HepG2 (cell line): ENCODE data around the gene THADA. TPM values are rescaled to one million over a fixed set of nuclear protein-coding genes. Genes with fewer than 3 reads are reported as not detected.
A peak's percentile ranks its signal among the peaks of the same experiment; 100 is the strongest.

Experiments
- DR1 ChIP-seq: sonication (generic); formaldehyde crosslinking; IDR thresholded peaks from 2 replicates; pipeline ENCODE4 v1.8.0; 2021; ENCODE audit warnings: mild to moderate bottlenecking, missing genetic modification reagents, inconsistent platforms
- HNF4A ChIP-seq: sonication (generic); formaldehyde crosslinking; IDR thresholded peaks from 2 replicates; pipeline ENCODE4 v1.4.0; 2020; ENCODE audit warnings: missing genetic modification reagents
- HOXA3 ChIP-seq: sonication (generic); formaldehyde crosslinking; IDR thresholded peaks from 2 replicates; pipeline ENCODE4 v1.5.0; 2020; ENCODE audit warnings: missing genetic modification reagents
- KMT2B ChIP-seq: IDR thresholded peaks from 2 replicates; pipeline ENCODE4 v1.6.1; 2016; ENCODE audit warnings: missing genetic modification reagents, missing compliant biosample characterization
- MXD1 ChIP-seq: sonication (generic); formaldehyde crosslinking; IDR thresholded peaks from 2 replicates; pipeline ENCODE4 v1.4.0; 2020; ENCODE audit warnings: mild to moderate bottlenecking, missing genetic modification reagents
- PAXIP1 ChIP-seq: sonication (generic); formaldehyde crosslinking; conservative IDR thresholded peaks from 2 replicates; pipeline ENCODE4 v1.4.0; 2020; ENCODE audit warnings: mild to moderate bottlenecking, missing genetic modification reagents, moderate library complexity
- POLR2A ChIP-seq, 2 experiments: IDR thresholded peaks; 2 replicates each; pipeline ENCODE4 v1.6.1; 2011; ENCODE audit warnings: low read depth in 2 of 2, low read length in 2 of 2, mild to moderate bottlenecking in 1 of 2, moderate library complexity in 1 of 2; ENCODE audit not compliant: insufficient read depth in 1 of 2
- RBM39 ChIP-seq: fragments of 200-400 bp; formaldehyde crosslinking; IDR thresholded peaks from one replicate; pipeline ENCODE4 v1.6.1; 2018; ENCODE audit warnings: antibody characterized with exemption, mild to moderate bottlenecking, low read depth, low read length; ENCODE audit not compliant: poor library complexity, severe bottlenecking
- ZFP1 ChIP-seq: IDR thresholded peaks from 2 replicates; pipeline ENCODE4 v1.6.1; 2016
- ZKSCAN1 ChIP-seq: fragments of 150-350 bp; IDR thresholded peaks from 2 replicates; pipeline ENCODE4 v1.6.1; 2014; ENCODE audit warnings: low read length
- ZKSCAN5 ChIP-seq: sonication (generic); formaldehyde crosslinking; IDR thresholded peaks from 2 replicates; pipeline ENCODE4 v1.5.1; 2020; ENCODE audit warnings: mild to moderate bottlenecking, missing genetic modification reagents
- ZNF124 ChIP-seq: sonication (generic); formaldehyde crosslinking; IDR thresholded peaks from 2 replicates; pipeline ENCODE4 v1.4.0; 2020; ENCODE audit warnings: missing genetic modification reagents
- ZNF343 ChIP-seq: sonication (generic); formaldehyde crosslinking; IDR thresholded peaks from 2 replicates; pipeline ENCODE4 v1.4.0; 2020; ENCODE audit warnings: mild to moderate bottlenecking, missing genetic modification reagents
- ZNF720 ChIP-seq: sonication (generic); formaldehyde crosslinking; IDR thresholded peaks from 2 replicates; pipeline ENCODE4 v1.4.0; 2020; ENCODE audit warnings: missing genetic modification reagents
- ZSCAN25 ChIP-seq: sonication (generic); formaldehyde crosslinking; IDR thresholded peaks from 2 replicates; pipeline ENCODE4 v1.8.0; 2022; ENCODE audit warnings: mild to moderate bottlenecking, missing genetic modification reagents
- polyA plus RNA-seq, 8 experiments: library from polyadenylated mRNA; depleted of rRNA in 3 of 8; stranded (reverse) in 7 of 8; unstranded in 1 of 8; fragments of >200 nt; fragmentation: Illumina TruSeq in 4 of 8; extraction: Trizol in 4 of 8; gene quantifications; 2 replicates each; pipeline versions ENCODE4 v1.2.1 to v1.2.3, GENCODE V29; 2011 to 2016; ENCODE audit warnings: low read depth in 4 of 8, missing spikeins in 1 of 8, mixed read lengths in 1 of 8; ENCODE audit not compliant: insufficient read depth in 1 of 8
- total RNA-seq, 5 experiments: library from RNA; depleted of rRNA; stranded (reverse); fragments of >200 nt; fragmentation: Illumina TruSeq; extraction: Trizol; gene quantifications; 2 replicates each; pipeline ENCODE4 v1.2.3, GENCODE V29; 2016; ENCODE audit warnings: low read depth in 1 of 5
- TF ChIP-seq, protein P1 (sequence below): sonication (generic); formaldehyde crosslinking; IDR thresholded peaks from 2 replicates; pipeline ENCODE4 v1.4.0; 2020; ENCODE audit warnings: missing genetic modification reagents
- TF ChIP-seq, protein P2 (sequence below): sonication (generic); formaldehyde crosslinking; IDR thresholded peaks from 2 replicates; pipeline ENCODE4 v1.8.1; 2023; ENCODE audit warnings: missing genetic modification reagents, mild to moderate bottlenecking, borderline replicate concordance
- TF ChIP-seq, protein P3 (sequence below): sonication (generic); formaldehyde crosslinking; IDR thresholded peaks from 2 replicates; pipeline ENCODE4 v1.5.1; 2020; ENCODE audit warnings: missing genetic modification reagents, mild to moderate bottlenecking, borderline replicate concordance
- TF ChIP-seq, protein P4 (sequence below): sonication (generic); formaldehyde crosslinking; IDR thresholded peaks from 2 replicates; pipeline ENCODE4 v1.8.1; 2023; ENCODE audit warnings: mild to moderate bottlenecking, missing genetic modification reagents

Gene THADA
- total and polyA plus RNA-seq, 2 of the 13 experiments (the other 11 are each of a cell fraction or from before 2014, with no cell fraction given): 12.7 to 21.7 TPM

DNA sequence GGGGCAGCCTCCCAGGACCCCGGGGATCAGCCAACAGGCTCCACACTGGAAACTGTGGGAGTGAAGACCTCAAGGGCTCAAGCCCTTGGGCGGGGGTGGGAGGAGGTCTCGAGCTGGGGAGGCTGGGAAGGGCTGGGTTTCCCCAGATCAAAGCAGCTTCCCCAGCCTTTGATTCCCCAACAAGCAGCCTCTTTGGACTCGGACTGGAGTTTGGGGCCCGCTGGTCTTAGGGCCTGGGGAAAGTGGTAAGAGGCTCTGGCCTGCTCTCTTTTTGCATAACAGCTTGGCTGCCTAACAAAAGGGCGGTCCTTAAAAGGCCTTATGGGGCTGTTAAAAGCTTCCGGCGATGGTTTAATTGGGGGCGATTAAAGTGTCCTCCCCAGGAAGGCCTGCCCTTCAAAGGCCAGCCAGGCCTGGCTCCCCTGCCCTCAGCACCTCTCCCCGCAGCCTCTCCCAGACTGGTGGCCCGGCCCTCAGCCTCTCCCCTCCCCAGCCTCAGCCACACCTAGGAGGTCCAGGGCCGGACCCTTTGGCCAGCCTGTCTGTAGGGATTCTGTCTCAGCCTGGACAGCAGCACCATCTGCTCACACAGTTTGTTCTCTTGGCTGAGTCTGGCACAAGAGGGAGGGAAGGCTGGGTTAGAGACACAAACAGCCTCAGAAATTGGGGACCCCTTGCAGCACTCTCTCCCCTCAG lies 409.0 kb downstream of the THADA start (continued):
- TF ChIP-seq, protein P1, sequence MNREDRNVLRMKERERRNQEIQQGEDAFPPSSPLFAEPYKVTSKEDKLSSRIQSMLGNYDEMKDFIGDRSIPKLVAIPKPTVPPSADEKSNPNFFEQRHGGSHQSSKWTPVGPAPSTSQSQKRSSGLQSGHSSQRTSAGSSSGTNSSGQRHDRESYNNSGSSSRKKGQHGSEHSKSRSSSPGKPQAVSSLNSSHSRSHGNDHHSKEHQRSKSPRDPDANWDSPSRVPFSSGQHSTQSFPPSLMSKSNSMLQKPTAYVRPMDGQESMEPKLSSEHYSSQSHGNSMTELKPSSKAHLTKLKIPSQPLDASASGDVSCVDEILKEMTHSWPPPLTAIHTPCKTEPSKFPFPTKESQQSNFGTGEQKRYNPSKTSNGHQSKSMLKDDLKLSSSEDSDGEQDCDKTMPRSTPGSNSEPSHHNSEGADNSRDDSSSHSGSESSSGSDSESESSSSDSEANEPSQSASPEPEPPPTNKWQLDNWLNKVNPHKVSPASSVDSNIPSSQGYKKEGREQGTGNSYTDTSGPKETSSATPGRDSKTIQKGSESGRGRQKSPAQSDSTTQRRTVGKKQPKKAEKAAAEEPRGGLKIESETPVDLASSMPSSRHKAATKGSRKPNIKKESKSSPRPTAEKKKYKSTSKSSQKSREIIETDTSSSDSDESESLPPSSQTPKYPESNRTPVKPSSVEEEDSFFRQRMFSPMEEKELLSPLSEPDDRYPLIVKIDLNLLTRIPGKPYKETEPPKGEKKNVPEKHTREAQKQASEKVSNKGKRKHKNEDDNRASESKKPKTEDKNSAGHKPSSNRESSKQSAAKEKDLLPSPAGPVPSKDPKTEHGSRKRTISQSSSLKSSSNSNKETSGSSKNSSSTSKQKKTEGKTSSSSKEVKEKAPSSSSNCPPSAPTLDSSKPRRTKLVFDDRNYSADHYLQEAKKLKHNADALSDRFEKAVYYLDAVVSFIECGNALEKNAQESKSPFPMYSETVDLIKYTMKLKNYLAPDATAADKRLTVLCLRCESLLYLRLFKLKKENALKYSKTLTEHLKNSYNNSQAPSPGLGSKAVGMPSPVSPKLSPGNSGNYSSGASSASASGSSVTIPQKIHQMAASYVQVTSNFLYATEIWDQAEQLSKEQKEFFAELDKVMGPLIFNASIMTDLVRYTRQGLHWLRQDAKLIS: no peak
- TF ChIP-seq ZKSCAN1 (no peak), DR1 (0 out of 2 replicates have a peak, but pooled peaks have one; percentile 22), ZFP1 (CRISPR knock-in tag) (0 out of 2 replicates have a peak, but pooled peaks have one; percentile 13), ZSCAN25 (CRISPR knock-in tag) (peak; percentile 89), POLR2A (IDR thresholded peaks at IDR 0.05; ENCODE audit: insufficient read depth in 1 of 2, low read depth in 2 of 2, low read length in 2 of 2) (no peak), HOXA3 (CRISPR knock-in tag) (peak; percentile 18; the same call in 1 of the 2 replicates), HNF4A (CRISPR knock-in tag) (peak; percentile 26), ZKSCAN5 (CRISPR knock-in tag) (no peak), ZNF124 (0 out of 2 replicates have a peak, but pooled peaks have one; percentile 22), ZNF343 (0 out of 2 replicates have a peak, but pooled peaks have one; percentile 45), RBM39 (no peak), KMT2B (CRISPR knock-in tag) (no peak), MXD1 (CRISPR knock-in tag) (0 out of 2 replicates have a peak, but pooled peaks have one; percentile 24), PAXIP1 (CRISPR knock-in tag) (peak; percentile 44), ZNF720 (no peak)
- TF ChIP-seq, protein P2, sequence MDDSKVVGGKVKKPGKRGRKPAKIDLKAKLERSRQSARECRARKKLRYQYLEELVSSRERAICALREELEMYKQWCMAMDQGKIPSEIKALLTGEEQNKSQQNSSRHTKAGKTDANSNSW (CRISPR knock-in tag): 0 out of 2 replicates have a peak, but pooled peaks have one; percentile 41
- TF ChIP-seq, protein P3, sequence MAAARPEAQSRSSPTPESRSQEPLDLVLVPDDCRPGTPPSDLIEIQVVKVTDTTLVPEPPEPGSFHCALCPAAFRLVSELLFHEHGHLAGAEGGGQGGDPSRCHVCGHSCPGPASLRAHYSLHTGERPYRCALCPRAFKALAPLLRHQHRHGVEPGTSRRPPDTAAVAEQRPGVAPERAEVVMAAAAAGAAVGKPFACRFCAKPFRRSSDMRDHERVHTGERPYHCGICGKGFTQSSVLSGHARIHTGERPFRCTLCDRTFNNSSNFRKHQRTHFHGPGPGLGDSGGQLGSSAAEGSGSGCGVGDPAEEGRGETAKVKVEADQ (CRISPR knock-in tag): 0 out of 2 replicates have a peak, but pooled peaks have one; percentile 38
- TF ChIP-seq, protein P4, sequence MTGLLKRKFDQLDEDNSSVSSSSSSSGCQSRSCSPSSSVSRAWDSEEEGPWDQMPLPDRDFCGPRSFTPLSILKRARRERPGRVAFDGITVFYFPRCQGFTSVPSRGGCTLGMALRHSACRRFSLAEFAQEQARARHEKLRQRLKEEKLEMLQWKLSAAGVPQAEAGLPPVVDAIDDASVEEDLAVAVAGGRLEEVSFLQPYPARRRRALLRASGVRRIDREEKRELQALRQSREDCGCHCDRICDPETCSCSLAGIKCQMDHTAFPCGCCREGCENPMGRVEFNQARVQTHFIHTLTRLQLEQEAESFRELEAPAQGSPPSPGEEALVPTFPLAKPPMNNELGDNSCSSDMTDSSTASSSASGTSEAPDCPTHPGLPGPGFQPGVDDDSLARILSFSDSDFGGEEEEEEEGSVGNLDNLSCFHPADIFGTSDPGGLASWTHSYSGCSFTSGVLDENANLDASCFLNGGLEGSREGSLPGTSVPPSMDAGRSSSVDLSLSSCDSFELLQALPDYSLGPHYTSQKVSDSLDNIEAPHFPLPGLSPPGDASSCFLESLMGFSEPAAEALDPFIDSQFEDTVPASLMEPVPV (CRISPR knock-in tag): peak; percentile 72; the same call in 1 of the 2 replicates
